Limb (tissue), 2 donors: ENCODE results near the gene TMUB2.
"Not testable (repeated sequence)": the region's sequence is repeated elsewhere in the genome, so short reads cannot be mapped to it uniquely, and the experiment has no call there.

Source experiments
- DNase-seq, 2 donors: peaks; one replicate each; pipeline ENCODE4 v3.0.0-alpha.2; 2016; ENCODE audit errors: extremely low spot score in 2 of 2

Gene TMUB2

DNA sequence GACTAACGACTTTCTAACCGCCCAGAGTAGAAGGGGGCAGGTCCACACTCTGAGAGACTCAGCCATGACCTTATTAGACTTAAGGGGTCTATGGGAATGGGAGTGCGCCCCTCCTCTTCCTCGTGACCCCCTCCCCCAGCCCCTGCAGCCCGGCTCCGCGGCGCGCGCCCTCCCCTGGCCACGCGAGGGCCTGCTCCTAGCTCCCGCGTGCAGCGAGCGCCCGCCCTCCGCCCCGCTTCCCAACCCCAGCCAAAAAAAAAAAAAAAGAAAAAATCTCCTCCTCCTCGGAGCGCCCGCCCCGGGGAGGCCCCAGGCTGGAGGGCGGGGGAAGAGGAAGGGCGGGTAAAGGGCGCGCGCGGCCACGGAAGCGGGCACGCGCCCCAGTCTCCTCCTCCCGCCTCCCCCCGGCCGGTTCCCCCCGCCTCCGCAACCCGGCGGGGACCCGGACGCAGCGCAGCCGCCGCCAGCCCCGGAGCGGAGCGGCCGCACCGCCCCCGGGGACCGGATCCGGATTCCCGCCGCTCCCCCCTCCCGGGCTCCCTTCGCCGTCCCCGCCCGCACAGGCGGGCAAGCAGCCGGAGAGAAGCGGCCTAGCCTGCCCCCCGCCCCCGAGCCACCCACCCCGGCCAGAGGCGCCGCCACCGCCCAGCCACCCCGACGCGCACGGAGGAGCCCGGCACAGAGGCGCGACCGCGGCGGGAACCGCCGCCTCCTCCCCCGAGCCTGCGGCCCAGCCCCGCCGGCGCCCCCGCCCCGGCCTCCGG is 31.8 kb downstream of the TMUB2 start:
- DNase-seq: peak; percentile 90 to 92

- peak in 1 of 2 donors; percentile 64 for DNase-seq
These were observed 32.4 kb downstream of the TMUB2 start for GRCh38 chr17:44219108-44219615.

GRCh38 chr17:44219616-44220212 is 32.9 kb downstream of the TMUB2 start, which contains the start of gene UBTF:
Gene UBTF (minus strand): TSS chr17:44219675. CDS start chr17:44218229, 1,446 bp downstream.
- peak; percentile 58 to 91 for DNase-seq

DNA sequence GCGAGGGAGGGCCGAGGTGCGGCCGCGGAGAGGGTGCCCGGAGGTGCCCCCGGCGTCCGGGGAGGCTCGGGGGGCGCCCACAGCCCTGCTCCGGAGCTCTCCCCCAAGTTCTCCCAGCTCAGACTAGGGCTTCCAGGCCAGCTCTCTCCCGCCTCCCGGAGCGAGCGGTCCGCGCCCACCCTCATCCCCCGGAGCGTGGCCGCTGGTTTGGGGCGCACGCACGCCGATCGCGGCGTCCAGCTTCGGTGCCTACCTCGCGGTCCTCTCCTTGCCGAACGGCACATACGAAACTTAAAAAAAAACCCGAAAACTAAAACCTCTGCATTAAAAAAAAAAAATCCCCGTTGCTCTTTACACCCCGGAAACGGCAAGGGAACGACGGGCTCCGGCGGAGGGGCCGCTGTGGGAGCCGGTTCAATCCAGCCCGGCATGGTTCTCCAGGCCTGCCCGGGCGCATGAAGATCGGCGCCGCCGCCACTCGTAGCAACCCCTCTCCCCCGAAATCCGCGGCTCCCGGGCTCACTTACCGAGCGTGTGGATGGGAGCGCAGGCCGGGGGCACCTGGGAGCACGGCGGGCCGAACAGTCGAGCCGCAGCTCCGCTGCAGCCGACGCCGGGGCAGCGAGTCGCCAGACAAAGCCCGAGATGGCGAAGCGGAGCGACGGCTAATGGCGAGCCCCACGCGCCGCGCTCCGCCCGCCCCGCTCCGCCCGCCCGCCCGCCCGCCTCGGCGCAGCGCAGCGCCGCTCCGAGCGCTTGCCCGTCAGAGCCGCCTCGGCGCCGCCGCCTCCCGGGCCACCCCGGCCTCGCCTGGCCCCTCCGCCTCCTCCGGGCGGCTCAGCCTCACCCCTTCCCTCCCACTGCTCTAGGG is 33.7 kb downstream of the TMUB2 start:
- peak; percentile 52 to 76 for DNase-seq

GRCh38 chr17:44221084-44221861 is 34.5 kb downstream of the TMUB2 start:
- DNase-seq: peak; percentile 81 to 88

- DNase-seq: peak in 1 of 2 donors; percentile 64
These were observed 35.0 kb downstream of the TMUB2 start for GRCh38 chr17:44221862-44222111.

- DNase-seq: peak; percentile 52 to 81
These were observed 35.5 kb downstream of the TMUB2 start for GRCh38 chr17:44222112-44222869.

DNA sequence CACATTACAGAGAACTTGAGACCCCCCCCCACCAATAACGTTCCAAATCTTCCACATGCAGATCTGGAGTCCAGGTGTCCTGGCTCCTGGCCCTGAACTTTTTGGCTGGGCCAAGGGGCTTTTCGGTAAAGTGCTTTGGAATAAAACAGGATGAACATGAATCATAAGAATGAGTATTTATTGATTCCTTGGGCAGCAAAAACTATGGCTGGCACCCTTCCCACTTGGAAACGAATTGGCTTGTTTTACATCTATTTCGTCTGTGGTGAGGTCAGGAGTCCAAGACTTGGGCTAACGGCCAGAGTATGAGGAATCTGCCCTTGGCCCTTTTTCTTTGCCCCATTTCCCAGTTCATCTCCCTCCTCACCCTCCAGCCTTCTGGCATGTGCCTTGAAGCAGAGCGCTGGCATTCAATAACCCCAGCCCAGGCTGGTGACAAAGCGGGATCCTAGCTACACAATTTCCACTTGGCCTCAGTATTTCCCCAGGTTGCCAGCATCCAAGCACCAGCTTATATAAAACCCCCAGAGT is 36.8 kb downstream of the TMUB2 start:
- DNase-seq: peak in 1 of 2 donors; percentile 51

DNA sequence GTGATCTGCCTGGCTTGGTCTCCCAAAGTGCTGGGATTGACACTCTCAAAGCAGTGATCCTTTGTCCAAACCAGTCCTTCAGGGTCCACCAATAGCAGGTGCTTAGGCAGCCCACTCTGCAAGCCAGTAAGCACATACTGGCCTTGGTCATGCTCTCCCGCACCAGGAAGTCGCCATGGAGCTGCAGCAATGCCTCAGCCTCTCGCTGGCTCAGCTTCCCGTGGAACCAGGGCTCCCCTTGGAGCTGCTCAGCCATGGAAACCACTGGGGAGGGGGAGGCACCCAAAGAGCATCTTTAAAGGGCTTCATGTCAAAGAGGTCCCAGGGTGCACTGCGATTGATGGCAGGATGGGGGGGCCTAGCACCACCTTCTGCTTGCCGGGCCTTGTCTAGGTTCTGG is 42.3 kb downstream of the TMUB2 start:
- DNase-seq: no peak

- DNase-seq: no peak
These were observed 43.4 kb downstream of the TMUB2 start for GRCh38 chr17:44230140-44230539.

DNA sequence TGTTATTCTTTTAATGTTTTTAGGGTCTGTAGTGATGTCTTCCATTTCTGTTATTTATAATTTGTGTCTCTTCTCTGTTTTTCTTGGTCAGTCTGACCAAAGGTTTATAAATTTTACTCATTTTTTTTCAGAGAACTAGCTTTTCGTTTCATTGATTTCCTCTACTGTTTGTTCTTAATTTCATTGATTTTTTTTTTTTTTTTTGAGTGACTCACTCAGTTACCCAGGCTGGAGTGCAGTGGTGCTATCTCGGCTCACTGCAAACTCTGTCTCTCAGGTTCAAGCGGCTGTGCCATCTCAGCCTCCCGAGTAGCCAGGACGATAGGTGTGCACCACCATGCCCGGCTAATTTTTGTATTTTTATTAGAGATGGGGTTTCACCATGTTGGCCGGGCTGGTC is 45.3 kb downstream of the TMUB2 start:
- DNase-seq: no peak

- no peak for DNase-seq
These were observed 46.8 kb downstream of the TMUB2 start for GRCh38 chr17:44233582-44233981.

GRCh38 chr17:44235583-44235936 is 48.8 kb downstream of the TMUB2 start:
- no peak for DNase-seq

- no peak for DNase-seq
These were observed 49.7 kb downstream of the TMUB2 start for GRCh38 chr17:44236444-44236991.

- not testable (repeated sequence) for DNase-seq
These were observed 51.1 kb downstream of the TMUB2 start for GRCh38 chr17:44237886-44238285.

DNA sequence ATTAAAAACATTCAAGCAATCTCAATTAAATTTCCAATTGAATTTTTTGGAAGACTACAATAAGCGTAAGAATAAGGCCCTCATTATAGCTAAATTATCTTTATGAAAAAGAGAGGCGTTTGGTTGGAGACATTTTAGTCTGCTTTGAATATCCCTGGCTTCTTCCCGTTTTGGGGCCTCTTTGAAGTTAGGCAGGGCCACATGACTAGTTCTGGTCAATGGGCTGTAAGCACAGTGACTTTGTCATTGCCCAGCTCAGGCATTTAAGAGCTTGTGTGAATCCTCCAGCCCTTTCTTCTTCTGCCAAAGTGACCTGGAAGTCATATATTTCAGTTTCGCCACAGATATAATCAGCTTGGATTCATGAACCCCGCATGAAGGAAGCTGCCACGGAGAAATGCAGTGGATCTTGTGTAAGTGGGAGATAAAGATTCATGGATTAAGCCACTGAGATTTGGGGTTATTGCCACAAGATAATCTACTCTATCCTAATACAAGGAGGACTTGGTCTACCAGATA is 54.4 kb downstream of the TMUB2 start:
- no peak for DNase-seq
